ENCODE results near the gene OSBPL6. TPM values are rescaled to one million over a fixed set of nuclear protein-coding genes. Genes with fewer than 3 reads are reported as not detected.

Gene OSBPL6
- total RNA-seq, 2 experiments from 2014 or later, result 2.5 to 3.3 TPM

GRCh38 chr2:178221556-178221955 lies 27.2 kb downstream of the OSBPL6 start:
- CTCF ChIA-PET, result no interaction called here
- H3K4me1 Mint-ChIP-seq, result no peaks in the 10 kb centered on the region
- no peak for ATAC-seq

GRCh38 chr2:178223806-178224205 lies 29.5 kb downstream of the OSBPL6 start:
- intact Hi-C loops (cut with DNase I, micrococcal nuclease), result no loop called here
- ATAC-seq, result no peak
- H3K4me1 Mint-ChIP-seq, result no peaks in the 10 kb centered on the region
- H3K4me3 Mint-ChIP-seq, result no peak overlapping the region
- ChIA-PET POLR2A (no interaction called here), CTCF (no interaction called here)
- peaks cover 35% of the 10 kb centered on the region for H3K27me3 Mint-ChIP-seq
- H3K27ac Mint-ChIP-seq, result no peak overlapping the region
- H3K36me3 Mint-ChIP-seq (ENCODE audit: low read depth), result no peaks in the 10 kb centered on the region
- DNase-seq, result no peak
- no peaks in the 10 kb centered on the region for H3K9me3 Mint-ChIP-seq (ENCODE audit: low read depth)

More at GRCh38 chr2:178221556-178221955, 27.2 kb downstream of the OSBPL6 start:
- Mint-ChIP-seq H3K27me3 (peaks cover 39% of the 10 kb centered on the region), H3K4me3 (no peak overlapping the region), H3K9me3 (ENCODE audit: low read depth) (no peaks in the 10 kb centered on the region), H3K36me3 (ENCODE audit: low read depth) (no peaks in the 10 kb centered on the region), H3K27ac (no peak overlapping the region)
- POLR2A ChIA-PET, result no interaction called here
- intact Hi-C loops (cut with DNase I, micrococcal nuclease), result no loop called here
- DNase-seq, result no peak

- Mint-ChIP-seq H3K27ac (no peak overlapping the region), H3K9me3 (ENCODE audit: low read depth) (no peaks in the 10 kb centered on the region), H3K36me3 (ENCODE audit: low read depth) (no peaks in the 10 kb centered on the region), H3K4me1 (no peaks in the 10 kb centered on the region), H3K27me3 (peaks cover 30% of the 10 kb centered on the region), H3K4me3 (no peak overlapping the region)
- ATAC-seq (no peak), DNase-seq (no peak)
- POLR2A ChIA-PET, result no interaction called here
- intact Hi-C loops (cut with DNase I, micrococcal nuclease), result no loop called here
- CTCF ChIA-PET, result interaction anchor here (0.6 kb wide), 1 partner anchor 795 kb away, joined by 3 read pairs; no protein-coding TSS in a partner anchor
Observed at GRCh38 chr2:178225006-178225805, 30.9 kb downstream of the OSBPL6 start.

- Mint-ChIP-seq H3K4me1 (no peaks in the 10 kb centered on the region), H3K27me3 (peaks cover 20% of the 10 kb centered on the region), H3K4me3 (no peak overlapping the region), H3K27ac (no peak overlapping the region), H3K9me3 (ENCODE audit: low read depth) (no peaks in the 10 kb centered on the region), H3K36me3 (ENCODE audit: low read depth) (no peaks in the 10 kb centered on the region)
- ChIA-PET POLR2A (no interaction called here), CTCF (no interaction called here)
- ATAC-seq (no peak), DNase-seq (no peak)
- intact Hi-C loops (cut with DNase I, micrococcal nuclease), result no loop called here
Observed at GRCh38 chr2:178227187-178227586, 32.9 kb downstream of the OSBPL6 start.

GRCh38 chr2:178229927-178230326 lies 35.6 kb downstream of the OSBPL6 start:
- DNase-seq, result no peak
- no peaks in the 10 kb centered on the region for H3K9me3 Mint-ChIP-seq (ENCODE audit: low read depth)
- no peak for ATAC-seq
- H3K27me3 Mint-ChIP-seq, result peaks cover 10% of the 10 kb centered on the region
- POLR2A ChIA-PET, result no interaction called here
- no peak overlapping the region for H3K4me3 Mint-ChIP-seq
- intact Hi-C loops (cut with DNase I, micrococcal nuclease), result no loop called here
- no peaks in the 10 kb centered on the region for H3K4me1 Mint-ChIP-seq
- CTCF ChIA-PET, result no interaction called here
- H3K27ac Mint-ChIP-seq, result no peak overlapping the region
- no peaks in the 10 kb centered on the region for H3K36me3 Mint-ChIP-seq (ENCODE audit: low read depth)

GRCh38 chr2:178230396-178230795 lies 36.1 kb downstream of the OSBPL6 start:
- CTCF ChIA-PET, result no interaction called here
- Mint-ChIP-seq H3K36me3 (ENCODE audit: low read depth) (no peaks in the 10 kb centered on the region), H3K4me3 (no peak overlapping the region), H3K27ac (no peak overlapping the region), H3K9me3 (ENCODE audit: low read depth) (no peaks in the 10 kb centered on the region), H3K4me1 (no peaks in the 10 kb centered on the region), H3K27me3 (peaks cover 7% of the 10 kb centered on the region)
- ATAC-seq (no peak), DNase-seq (no peak)
- intact Hi-C loops (cut with DNase I, micrococcal nuclease), result no loop called here
- POLR2A ChIA-PET, result no interaction called here

- ChIA-PET POLR2A (no interaction called here), CTCF (no interaction called here)
- intact Hi-C loops (cut with DNase I, micrococcal nuclease), result no loop called here
- no peaks in the 10 kb centered on the region for H3K4me1 Mint-ChIP-seq
- no peak overlapping the region for H3K27ac Mint-ChIP-seq
- DNase-seq, result no peak
- H3K36me3 Mint-ChIP-seq (ENCODE audit: low read depth), result no peaks in the 10 kb centered on the region
- H3K9me3 Mint-ChIP-seq (ENCODE audit: low read depth), result no peaks in the 10 kb centered on the region
- ATAC-seq, result no peak
- peaks cover 4% of the 10 kb centered on the region for H3K27me3 Mint-ChIP-seq
- no peak overlapping the region for H3K4me3 Mint-ChIP-seq
Observed at GRCh38 chr2:178233428-178233827, 39.1 kb downstream of the OSBPL6 start.

GRCh38 chr2:178234648-178235047 lies 40.3 kb downstream of the OSBPL6 start:
- H3K27ac Mint-ChIP-seq, result no peak overlapping the region
- no peaks in the 10 kb centered on the region for H3K4me1 Mint-ChIP-seq
- intact Hi-C loops (cut with DNase I, micrococcal nuclease), result no loop called here
- ATAC-seq, result no peak
- CTCF ChIA-PET, result no interaction called here
- H3K27me3 Mint-ChIP-seq, result peaks cover 4% of the 10 kb centered on the region
- DNase-seq, result no peak
- H3K9me3 Mint-ChIP-seq (ENCODE audit: low read depth), result no peaks in the 10 kb centered on the region
- H3K36me3 Mint-ChIP-seq (ENCODE audit: low read depth), result no peaks in the 10 kb centered on the region
- H3K4me3 Mint-ChIP-seq, result no peak overlapping the region
- POLR2A ChIA-PET, result no interaction called here

GRCh38 chr2:178237488-178238153 lies 43.3 kb downstream of the OSBPL6 start:
- Mint-ChIP-seq H3K4me3 (no peak overlapping the region), H3K4me1 (no peaks in the 10 kb centered on the region), H3K27ac (no peak overlapping the region), H3K27me3 (peaks cover 4% of the 10 kb centered on the region), H3K9me3 (ENCODE audit: low read depth) (no peaks in the 10 kb centered on the region), H3K36me3 (ENCODE audit: low read depth) (no peaks in the 10 kb centered on the region)
- ChIA-PET CTCF (no interaction called here), POLR2A (no interaction called here)
- no peak for DNase-seq
- intact Hi-C loops (cut with DNase I, micrococcal nuclease), result no loop called here
- no peak for ATAC-seq

- CTCF ChIA-PET, result no interaction called here
- no peak for DNase-seq
- ATAC-seq, result no peak
Observed at GRCh38 chr2:178238154-178238521, 43.8 kb downstream of the OSBPL6 start.

GRCh38 chr2:178238750-178239149 lies 44.4 kb downstream of the OSBPL6 start:
- CTCF ChIA-PET, result no interaction called here
- ATAC-seq, result no peak
- intact Hi-C loops (cut with DNase I, micrococcal nuclease), result no loop called here
- Mint-ChIP-seq H3K9me3 (ENCODE audit: low read depth) (no peaks in the 10 kb centered on the region), H3K27ac (no peak overlapping the region), H3K27me3 (peaks cover 4% of the 10 kb centered on the region), H3K4me3 (no peak overlapping the region), H3K4me1 (no peaks in the 10 kb centered on the region), H3K36me3 (ENCODE audit: low read depth) (no peaks in the 10 kb centered on the region)
- no peak for DNase-seq
- POLR2A ChIA-PET, result no interaction called here

More at GRCh38 chr2:178238154-178238521, 43.8 kb downstream of the OSBPL6 start:
- Mint-ChIP-seq H3K4me1 (no peaks in the 10 kb centered on the region), H3K4me3 (no peak overlapping the region), H3K27ac (no peak overlapping the region), H3K9me3 (ENCODE audit: low read depth) (no peaks in the 10 kb centered on the region), H3K27me3 (peaks cover 4% of the 10 kb centered on the region), H3K36me3 (ENCODE audit: low read depth) (no peaks in the 10 kb centered on the region)
- POLR2A ChIA-PET, result no interaction called here
- intact Hi-C loops (cut with DNase I, micrococcal nuclease), result no loop called here

GRCh38 chr2:178241844-178242551 lies 47.7 kb downstream of the OSBPL6 start:
- Mint-ChIP-seq H3K27me3 (peaks cover 10% of the 10 kb centered on the region), H3K36me3 (ENCODE audit: low read depth) (no peaks in the 10 kb centered on the region), H3K27ac (no peak overlapping the region), H3K9me3 (ENCODE audit: low read depth) (no peaks in the 10 kb centered on the region), H3K4me1 (no peaks in the 10 kb centered on the region), H3K4me3 (no peak overlapping the region)
- ChIA-PET CTCF (no interaction called here), POLR2A (no interaction called here)
- intact Hi-C loops (cut with DNase I, micrococcal nuclease), result no loop called here
- DNase-seq (no peak), ATAC-seq (peak; percentile 23)
